Measurements from ENCODE around the gene TMTC2. TPM values are rescaled to one million over a fixed set of nuclear protein-coding genes. Genes with fewer than 3 reads are reported as not detected.
"Not testable (repeated sequence)": the region's sequence is repeated elsewhere in the genome, so short reads cannot be mapped to it uniquely, and the experiment has no call there.

The TMTC2 gene
- total RNA-seq, 1 donor from 2014 or later = 0.93 TPM

GRCh38 chr12:82838131-82838551 lies 151.4 kb downstream of the TMTC2 start:
- DNase-seq (ENCODE audit: low spot score) (no peak), ATAC-seq (no peak)

- DNase-seq (ENCODE audit: low spot score) = no peak
- no peak for ATAC-seq
Observed at GRCh38 chr12:82838827-82839226, 152.1 kb downstream of the TMTC2 start.

- no peak for DNase-seq (ENCODE audit: low spot score)
- ATAC-seq = no peak
Observed at GRCh38 chr12:82839796-82840195, 153.1 kb downstream of the TMTC2 start.

DNA sequence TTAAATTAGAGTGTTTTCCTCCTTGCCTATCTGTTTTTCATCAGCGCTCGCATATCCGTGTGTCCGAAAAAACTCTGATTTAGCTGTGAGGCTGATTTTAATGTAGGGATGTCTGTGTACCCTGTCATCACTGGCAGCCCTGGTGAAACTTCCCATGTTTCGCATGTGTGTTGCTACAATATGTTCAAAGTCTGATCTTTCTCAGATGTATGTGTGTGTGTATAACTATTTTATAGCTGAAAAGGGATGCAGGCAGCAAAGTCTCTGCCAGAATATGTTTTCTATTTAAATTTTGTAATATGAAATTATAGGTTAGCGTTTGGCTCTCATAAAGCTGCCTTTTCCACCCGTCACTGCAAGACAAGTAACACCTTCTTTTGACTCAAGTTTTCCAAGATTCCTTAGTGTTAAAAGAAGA lies 154.8 kb downstream of the TMTC2 start:
- no peak for DNase-seq (ENCODE audit: low spot score)
- ATAC-seq = no peak

DNA sequence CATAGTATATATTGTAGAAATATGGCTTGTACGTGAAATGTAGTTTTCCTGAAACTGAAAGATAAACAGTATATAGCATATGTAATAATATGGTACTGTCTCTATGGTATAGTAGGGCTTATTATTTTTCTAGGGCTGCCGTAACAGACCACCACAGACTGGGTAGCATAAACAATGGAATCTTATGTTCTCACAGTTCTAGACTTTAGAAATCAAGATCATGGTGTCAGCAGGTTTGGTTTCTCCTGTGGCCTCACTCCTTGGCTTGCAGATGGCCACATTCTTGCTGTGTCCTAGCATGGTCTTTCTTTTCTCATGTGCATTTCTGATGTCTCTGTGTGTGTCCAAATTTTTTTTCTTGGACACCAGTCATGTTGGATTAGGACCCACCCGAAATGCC lies 155.8 kb downstream of the TMTC2 start:
- ATAC-seq = no peak
- no peak for DNase-seq (ENCODE audit: low spot score)

DNA sequence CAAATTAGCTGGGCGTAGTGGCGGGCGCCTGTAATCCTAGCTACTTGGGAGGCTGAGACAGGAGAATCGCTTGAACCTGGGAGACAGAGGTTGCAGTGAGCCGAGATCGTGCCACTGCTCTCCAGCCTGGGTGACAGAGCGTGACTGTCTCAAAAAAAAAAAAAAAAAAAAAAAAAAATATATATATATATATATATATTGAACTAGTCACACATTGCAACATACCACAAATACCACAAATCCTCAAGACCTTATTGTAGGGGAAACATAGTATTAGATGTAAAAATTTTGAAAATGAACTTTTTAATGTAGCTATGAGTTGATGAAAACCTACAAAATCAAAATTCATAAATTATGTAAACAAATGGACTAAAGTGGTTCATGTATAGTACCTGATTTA lies 158.4 kb downstream of the TMTC2 start:
- ATAC-seq; DNase-seq (ENCODE audit: low spot score): not testable (repeated sequence)

GRCh38 chr12:82848845-82849244 lies 162.1 kb downstream of the TMTC2 start:
- DNase-seq (ENCODE audit: low spot score) = no peak
- no peak for ATAC-seq

DNA sequence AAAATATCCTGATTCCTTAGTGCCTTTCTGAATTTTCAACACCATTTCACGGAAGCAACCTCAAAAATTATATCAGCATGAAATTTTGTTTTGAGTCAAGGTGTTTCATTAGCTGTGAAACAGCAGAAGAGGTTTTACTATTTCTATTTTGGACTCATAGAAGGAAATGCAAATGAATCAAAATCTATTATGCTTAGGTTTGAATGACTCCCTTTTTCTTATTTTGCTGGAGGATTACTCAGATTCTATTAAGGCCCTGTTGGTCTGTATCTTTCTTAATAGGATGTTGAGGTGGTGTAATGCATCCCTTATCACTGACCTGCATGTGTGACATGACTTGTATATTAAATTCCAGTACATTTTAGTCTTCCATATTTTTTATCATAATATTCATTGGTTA lies 165.8 kb downstream of the TMTC2 start:
- no peak for DNase-seq (ENCODE audit: low spot score)
- ATAC-seq = no peak

DNA sequence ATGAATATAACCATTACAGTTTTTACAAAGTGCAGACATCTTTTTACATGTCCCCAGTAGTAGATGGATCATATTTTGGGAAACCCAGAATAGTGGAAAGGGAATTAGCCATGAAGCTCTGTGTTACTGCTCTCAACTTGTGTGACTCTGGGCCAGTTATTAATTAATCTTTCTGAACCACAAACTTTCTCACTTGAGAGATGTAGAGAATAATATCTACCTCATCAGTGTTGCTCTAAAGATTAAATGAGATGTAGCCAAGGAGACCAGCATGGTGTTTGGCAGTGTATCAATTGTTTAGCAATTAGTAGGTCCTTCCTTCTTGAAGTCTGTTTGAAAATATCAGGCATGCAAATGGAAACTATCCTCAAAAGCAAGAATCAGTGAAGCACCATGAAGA lies 169.2 kb downstream of the TMTC2 start:
- no peak for DNase-seq (ENCODE audit: low spot score)
- ATAC-seq = no peak

GRCh38 chr12:82857276-82857675 lies 170.6 kb downstream of the TMTC2 start:
- ATAC-seq = no peak
- no peak for DNase-seq (ENCODE audit: low spot score)

GRCh38 chr12:82857911-82858533 lies 171.3 kb downstream of the TMTC2 start:
- DNase-seq (ENCODE audit: low spot score) (no peak), ATAC-seq (no peak)

DNA sequence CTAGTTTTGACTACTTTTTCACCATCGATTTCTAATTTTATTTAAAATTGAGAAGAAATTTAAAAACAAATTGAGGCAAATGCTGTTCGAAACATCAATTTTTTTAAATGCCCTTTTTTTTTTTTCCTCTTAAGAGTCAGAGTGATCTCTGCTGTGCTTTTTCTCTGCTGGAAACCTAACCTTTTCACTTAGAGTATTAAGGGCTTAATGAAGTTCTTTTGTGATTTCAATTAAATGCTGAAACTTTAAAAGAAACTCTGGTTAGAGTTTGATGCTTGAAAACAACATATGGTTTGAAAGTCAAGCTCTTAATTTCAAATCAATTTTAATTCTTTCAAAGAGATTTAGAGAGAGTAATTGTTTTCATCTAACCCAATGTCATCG lies 171.8 kb downstream of the TMTC2 start:
- DNase-seq (ENCODE audit: low spot score) = no peak
- no peak for ATAC-seq

- DNase-seq (ENCODE audit: low spot score) (no peak), ATAC-seq (no peak)
Observed at GRCh38 chr12:82862069-82862841, 175.5 kb downstream of the TMTC2 start.

DNA sequence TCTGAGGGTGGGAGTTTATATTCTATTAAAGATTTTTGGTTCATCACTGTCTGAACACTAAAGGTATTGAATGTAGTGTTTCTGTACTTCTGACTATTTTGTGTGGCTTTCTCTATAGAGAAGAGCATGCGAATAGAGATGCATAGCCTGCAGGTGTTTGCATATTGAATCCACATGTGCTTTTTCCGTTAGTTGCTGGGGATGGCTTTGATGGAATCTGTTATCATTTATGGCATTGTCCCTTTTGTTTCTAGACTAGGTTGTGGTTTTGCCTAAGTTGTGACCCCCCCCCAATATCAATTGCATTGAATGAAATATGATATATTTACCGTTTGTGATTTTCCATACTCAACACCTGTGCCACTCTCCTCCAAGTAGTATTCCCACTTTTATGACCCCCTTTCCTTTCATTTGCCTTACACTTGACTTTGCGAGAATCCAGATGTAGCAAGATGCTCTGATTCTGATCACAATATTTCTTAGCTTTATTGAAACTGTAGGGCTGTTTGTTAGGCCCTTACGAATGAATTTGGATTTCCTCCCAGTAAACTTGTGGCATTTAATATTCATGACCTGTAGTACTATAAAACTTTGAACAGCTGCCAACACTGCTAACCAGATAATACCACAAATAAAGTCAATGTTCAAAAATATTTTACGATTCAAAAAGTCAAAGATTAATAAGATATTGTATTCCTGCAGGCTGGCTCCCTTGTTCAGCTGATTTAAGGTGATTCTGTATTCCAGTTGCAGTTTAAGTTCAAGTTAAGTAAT lies 176.4 kb downstream of the TMTC2 start:
- DNase-seq (ENCODE audit: low spot score) (no peak), ATAC-seq (no peak)

DNA sequence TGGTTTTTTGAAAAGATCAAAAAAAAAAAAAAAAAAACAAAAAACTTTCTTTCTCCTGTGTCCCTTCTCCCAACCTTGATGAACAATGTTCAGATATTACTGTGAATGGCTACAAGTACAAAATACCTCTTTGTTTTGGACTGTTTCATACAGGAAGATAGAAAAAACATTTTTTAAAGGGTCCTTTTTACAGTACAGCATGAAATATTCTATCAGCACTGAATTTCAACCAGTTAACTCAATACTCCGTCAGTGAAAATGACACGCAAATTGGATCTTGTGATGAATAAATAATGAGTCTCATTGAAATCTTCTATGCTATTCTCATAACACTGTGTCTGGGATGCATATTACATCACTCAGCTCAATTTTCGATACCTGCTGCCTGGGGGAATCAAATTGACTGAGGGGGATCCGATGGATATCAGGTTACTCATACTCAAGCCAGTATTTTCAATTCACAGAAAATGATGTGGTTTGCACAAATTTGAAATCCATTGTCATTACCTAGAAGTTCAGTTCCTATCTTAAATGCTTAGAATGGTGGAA lies 179.6 kb downstream of the TMTC2 start:
- ATAC-seq = no peak
- DNase-seq (ENCODE audit: low spot score) = no peak

DNA sequence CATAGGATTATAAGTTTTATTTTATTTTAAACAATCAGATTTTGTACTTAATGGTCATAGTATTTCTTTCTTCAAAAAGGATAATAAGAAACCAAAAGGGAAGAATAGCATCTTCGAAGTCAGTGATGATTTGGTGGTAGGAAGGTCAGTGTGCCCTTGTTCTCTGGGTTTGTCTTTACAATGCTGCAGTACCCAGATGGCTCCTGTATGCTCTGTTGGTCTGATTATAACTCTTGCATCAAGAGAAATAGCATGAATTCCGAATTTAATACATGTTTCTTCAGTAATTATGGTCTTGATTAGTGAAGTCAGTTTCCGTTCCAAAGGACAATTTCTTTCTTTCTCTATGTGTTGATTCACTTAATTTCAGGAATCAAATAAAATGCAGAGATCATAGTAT lies 180.2 kb downstream of the TMTC2 start:
- no peak for DNase-seq (ENCODE audit: low spot score)
- no peak for ATAC-seq

DNA sequence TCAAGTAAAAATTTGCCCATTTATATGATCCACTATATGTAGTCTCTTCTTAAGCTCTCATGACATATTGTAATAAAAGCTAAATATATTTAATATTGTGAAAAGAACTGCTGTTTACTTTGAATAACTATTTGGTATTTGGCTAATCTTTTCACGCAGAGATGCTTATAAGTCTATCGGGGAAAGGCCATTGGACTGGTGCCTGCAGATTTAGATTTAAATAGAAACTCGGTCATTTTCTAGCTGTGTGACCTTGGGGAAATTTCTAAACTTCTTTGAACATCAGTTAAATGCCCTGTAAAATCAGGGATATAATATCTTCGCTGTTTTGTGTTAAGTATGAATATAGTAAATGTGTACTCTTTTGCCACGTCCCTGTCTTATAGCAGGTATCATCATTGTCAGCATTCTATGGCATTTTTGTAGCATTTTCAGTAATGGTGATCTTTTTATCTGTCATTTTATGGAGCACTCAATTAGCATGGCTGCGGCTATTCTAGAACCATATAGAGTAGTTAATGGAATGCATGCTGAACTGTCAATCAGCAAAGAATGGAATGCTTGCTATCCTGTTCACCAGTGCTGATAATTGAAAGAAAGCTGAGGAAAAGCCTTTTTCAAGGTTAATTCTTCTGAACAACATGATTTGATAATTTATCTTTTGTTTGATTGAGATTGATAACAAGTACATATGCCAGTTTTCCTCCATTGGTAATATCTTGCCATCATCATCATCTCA lies 181.2 kb downstream of the TMTC2 start:
- ATAC-seq (no peak), DNase-seq (ENCODE audit: low spot score) (no peak)

DNA sequence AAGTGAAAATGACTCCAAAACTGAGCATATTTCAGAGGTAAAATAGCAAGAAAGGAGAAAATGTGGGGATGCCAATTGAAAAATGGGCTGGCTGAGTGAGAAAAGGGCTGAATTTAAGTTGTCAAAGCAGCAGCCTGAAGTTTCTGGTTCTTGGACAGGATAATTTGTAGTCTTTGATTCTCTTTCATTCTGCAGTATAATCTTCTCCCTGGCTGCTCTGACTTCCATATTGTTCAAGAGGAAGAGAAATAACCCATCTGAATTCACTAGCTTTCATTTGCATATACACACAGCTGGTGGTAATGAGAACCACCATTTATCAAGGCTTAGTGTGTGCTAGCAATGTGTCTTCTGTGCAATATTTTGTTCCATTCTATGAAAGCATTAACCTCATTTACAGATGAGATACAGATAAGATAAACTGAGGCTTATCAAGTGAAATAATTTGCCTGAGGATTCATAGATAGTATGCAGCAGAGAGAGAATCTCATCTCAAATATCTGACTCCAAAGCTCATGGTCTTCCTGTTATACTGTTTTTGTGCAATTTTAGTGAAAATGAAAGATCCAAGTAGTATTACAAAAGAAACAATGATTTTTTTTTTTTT lies 184.2 kb downstream of the TMTC2 start:
- DNase-seq (ENCODE audit: low spot score) (no peak), ATAC-seq (no peak)

- ATAC-seq = no peak
- no peak for DNase-seq (ENCODE audit: low spot score)
Observed at GRCh38 chr12:82872088-82872487, 185.4 kb downstream of the TMTC2 start.

DNA sequence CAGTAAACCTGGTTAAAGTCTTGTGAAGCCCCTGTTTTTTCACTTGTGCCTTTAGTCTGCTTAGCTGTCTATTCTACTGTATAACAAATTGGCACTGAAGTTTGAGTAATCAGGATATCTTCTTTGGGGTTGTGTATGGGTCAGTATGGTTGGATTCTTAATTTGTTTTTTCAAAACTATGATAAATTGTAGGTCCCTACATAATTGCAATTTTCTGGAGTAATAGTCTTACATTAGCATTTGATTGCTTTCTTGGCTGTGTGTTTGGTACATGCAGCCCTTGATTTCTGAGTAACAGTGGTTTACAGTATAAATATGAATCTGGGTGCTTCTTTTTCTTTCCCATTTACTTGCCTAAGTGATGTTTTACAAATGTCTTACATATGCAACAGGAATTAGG lies 186.6 kb downstream of the TMTC2 start:
- no peak for ATAC-seq
- no peak for DNase-seq (ENCODE audit: low spot score)

GRCh38 chr12:82873951-82874350 lies 187.2 kb downstream of the TMTC2 start:
- DNase-seq (ENCODE audit: low spot score) (no peak), ATAC-seq (no peak)

All from left lobe of liver (tissue), 2 donors.